Activated T-cell treated with anti-CD3 and anti-CD28 coated beads, Interleukin-2, amount 50 U/mL, for 24 hours (primary cell): ENCODE results near the gene MSANTD1.
A peak's percentile ranks its signal among the peaks of the same experiment; 100 is the strongest.

Source experiments
- DNase-seq: peaks from one replicate; pipeline ENCODE4 v3.0.0-alpha.2; 2020
- H3K27ac Mint-ChIP-seq: 2 replicates; pipeline ENCODE4 v1.8.0; 2020; ENCODE audit warnings: mild to moderate bottlenecking, mixed read lengths
- H3K27me3 Mint-ChIP-seq: 2 replicates; pipeline ENCODE4 v1.8.0; 2020; ENCODE audit warnings: mixed read lengths
- H3K36me3 Mint-ChIP-seq: 2 replicates; pipeline ENCODE4 v1.8.0; 2020; ENCODE audit warnings: low read depth, mixed read lengths
- H3K4me1 Mint-ChIP-seq: 2 replicates; pipeline ENCODE4 v1.8.0; 2020; ENCODE audit warnings: low read depth, mixed read lengths
- H3K4me3 Mint-ChIP-seq: 2 replicates; pipeline ENCODE4 v1.8.0; 2020; ENCODE audit warnings: mild to moderate bottlenecking, moderate library complexity, mixed read lengths
- H3K9me3 Mint-ChIP-seq: 2 replicates; pipeline ENCODE4 v1.8.0; 2020; ENCODE audit warnings: mixed read lengths

MSANTD1 gene

DNA sequence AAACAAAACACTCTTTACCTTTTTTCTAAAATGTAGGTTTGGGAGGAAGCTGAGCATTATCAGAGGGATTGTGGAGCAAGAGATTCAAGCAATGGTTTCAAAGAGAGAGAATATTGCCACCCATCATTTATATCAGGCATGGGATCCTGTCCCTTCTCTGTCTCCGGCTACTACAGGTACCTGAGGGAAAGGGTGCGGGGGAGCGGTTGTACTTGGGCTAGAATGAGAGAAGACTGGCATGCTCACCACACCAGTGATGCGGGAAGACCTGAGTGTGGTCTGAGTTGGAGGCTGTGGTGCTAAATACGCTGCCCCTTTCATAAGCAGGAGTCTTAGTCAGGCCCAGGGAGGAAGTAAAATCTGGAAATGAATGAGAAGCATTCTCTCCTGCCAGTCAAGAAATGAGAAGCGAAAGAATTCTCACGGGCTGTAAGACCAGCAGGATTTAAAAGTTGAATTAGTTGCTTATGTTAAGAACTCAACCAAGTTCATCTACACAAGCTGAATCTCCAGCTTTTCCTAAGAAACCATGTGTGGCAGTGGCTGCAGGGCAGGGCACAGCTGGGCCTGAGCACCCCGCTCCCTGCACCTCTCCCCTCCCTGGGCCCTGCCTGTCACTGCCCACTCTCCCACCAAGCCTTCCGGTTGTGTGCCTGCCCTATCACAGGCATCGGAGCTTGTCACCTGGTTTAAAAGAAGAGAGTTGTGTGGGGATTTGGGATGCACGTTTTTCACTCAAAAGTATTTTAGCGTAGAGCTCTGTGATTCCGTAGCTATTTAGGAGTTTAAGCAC lies 24.8 kb upstream of the MSANTD1 start:
- H3K36me3 Mint-ChIP-seq = peaks cover 91% of the 10 kb centered on the region
- no peaks in the 10 kb centered on the region for H3K9me3 Mint-ChIP-seq
- H3K4me3 Mint-ChIP-seq = no peak overlapping the region
- H3K27me3 Mint-ChIP-seq = no peaks in the 10 kb centered on the region
- H3K27ac Mint-ChIP-seq = no peak overlapping the region
- no peaks in the 10 kb centered on the region for H3K4me1 Mint-ChIP-seq
- DNase-seq = no peak

DNA sequence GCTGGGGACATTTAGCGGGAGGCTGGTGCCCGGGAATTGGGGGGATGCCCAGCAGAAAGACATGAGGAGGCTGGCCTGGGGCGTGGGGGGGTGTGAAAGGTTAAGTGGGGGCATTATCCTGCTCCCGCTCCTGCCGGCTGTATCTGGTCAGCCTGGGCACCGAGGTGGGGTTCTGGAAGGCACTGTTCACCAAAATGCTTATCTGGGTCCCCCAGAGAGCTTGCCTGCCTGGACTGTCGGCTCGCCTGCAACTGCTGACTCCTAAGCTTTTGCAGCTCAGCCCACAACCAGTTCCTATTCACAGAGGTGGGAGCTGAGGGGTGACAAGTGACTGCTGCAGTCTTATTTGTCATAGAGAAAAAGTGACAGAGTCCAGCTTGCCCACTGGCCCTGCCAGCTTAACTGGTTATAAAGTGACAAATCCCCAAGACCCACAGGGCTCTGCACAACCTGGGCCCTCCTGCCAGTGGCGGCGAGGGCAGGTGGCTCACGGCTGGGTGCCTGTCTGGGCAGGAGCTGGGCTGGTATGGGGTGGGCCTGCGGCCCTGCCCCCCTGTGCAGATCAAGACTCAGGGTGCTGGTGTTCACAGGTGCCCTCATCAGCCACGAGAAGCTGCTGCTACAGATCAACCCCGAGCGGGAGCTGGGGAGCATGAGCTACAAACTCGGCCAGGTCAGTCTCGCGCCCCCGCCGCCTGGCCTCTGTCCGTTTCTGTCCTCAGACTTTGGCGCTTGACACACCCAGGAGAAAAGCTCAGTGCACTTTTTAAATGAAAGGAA lies 23.7 kb upstream of the MSANTD1 start:
- no peak overlapping the region for H3K27ac Mint-ChIP-seq
- H3K4me3 Mint-ChIP-seq = no peak overlapping the region
- H3K36me3 Mint-ChIP-seq = peaks cover 91% of the 10 kb centered on the region
- H3K9me3 Mint-ChIP-seq = no peaks in the 10 kb centered on the region
- no peaks in the 10 kb centered on the region for H3K4me1 Mint-ChIP-seq
- DNase-seq = no peak
- no peaks in the 10 kb centered on the region for H3K27me3 Mint-ChIP-seq

DNA sequence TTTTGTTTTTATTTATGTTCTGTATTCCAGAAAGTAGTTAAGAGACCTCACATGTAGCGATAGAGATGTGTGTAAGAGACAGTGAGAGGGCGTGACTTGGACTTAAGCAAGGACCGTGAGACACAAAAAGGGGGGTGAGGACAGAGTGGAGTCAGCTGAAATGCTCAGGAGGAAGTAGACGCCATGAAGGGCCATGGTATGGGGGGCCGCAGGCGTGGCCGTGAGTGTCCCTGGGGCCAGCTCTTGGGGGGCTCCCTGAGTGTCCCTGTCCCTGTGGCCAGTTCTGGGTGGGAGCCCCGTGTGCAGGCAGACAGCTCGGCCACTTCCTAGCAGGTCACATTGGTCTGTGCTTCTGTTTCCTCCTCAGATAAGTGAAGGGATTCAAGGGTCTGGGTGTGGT lies 23.0 kb upstream of the MSANTD1 start:
- H3K4me1 Mint-ChIP-seq = no peaks in the 10 kb centered on the region

DNA sequence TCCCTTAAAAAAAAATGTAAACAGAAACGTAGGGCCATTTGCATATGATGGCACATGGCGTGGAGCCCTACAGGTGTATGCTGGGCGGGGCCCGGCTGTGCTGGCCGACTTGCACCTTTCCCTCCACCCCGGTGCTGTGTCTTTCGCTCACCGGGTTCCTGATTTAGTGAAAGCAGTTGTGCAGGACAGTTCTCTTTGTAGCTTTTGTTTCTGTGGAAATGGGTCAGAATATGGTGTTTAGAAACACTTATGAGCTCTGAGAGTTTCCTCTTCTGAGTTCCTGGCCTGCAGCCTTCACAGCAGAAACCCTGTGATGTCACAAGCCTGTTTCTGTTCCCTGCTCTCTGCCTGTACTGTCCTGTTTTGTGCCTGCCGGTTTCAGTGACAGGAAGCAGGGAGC lies 22.5 kb upstream of the MSANTD1 start:
- no peaks in the 10 kb centered on the region for H3K27me3 Mint-ChIP-seq
- H3K4me1 Mint-ChIP-seq = peaks cover under 1% of the 10 kb centered on the region
- no peak overlapping the region for H3K27ac Mint-ChIP-seq
- no peak for DNase-seq
- H3K9me3 Mint-ChIP-seq = no peaks in the 10 kb centered on the region
- H3K36me3 Mint-ChIP-seq = peaks cover 91% of the 10 kb centered on the region
- H3K4me3 Mint-ChIP-seq = no peak overlapping the region

More for the DNA sequence above, 23.0 kb upstream of the MSANTD1 start:
- H3K36me3 Mint-ChIP-seq = peaks cover 91% of the 10 kb centered on the region
- no peak overlapping the region for H3K4me3 Mint-ChIP-seq
- no peak overlapping the region for H3K27ac Mint-ChIP-seq
- H3K9me3 Mint-ChIP-seq = no peaks in the 10 kb centered on the region
- no peak for DNase-seq
- no peaks in the 10 kb centered on the region for H3K27me3 Mint-ChIP-seq

DNA sequence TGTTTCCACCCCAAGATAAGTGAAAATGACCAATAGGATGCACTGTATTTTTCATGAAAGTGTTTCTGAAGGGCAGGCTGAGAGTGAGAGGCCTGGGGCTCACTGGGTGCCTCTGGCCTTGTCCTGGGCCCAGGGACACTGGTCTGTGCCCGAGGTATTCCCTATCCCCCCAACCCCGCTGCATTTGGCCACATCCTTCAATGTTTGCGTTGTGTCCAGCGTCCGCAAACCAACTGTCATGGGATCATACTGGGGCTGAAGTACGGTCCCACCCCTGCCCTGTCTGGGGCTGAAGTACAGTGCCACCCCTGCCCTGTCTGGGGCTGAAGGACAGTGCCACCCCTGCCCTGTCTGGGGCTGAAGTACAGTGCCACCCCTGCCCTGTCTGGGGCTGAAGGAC lies 22.0 kb upstream of the MSANTD1 start:
- H3K4me1 Mint-ChIP-seq = peaks cover 3% of the 10 kb centered on the region
- H3K36me3 Mint-ChIP-seq = peaks cover 91% of the 10 kb centered on the region
- no peaks in the 10 kb centered on the region for H3K27me3 Mint-ChIP-seq
- no peaks in the 10 kb centered on the region for H3K9me3 Mint-ChIP-seq
- H3K4me3 Mint-ChIP-seq = no peak overlapping the region
- H3K27ac Mint-ChIP-seq = no peak overlapping the region
- DNase-seq = no peak

DNA sequence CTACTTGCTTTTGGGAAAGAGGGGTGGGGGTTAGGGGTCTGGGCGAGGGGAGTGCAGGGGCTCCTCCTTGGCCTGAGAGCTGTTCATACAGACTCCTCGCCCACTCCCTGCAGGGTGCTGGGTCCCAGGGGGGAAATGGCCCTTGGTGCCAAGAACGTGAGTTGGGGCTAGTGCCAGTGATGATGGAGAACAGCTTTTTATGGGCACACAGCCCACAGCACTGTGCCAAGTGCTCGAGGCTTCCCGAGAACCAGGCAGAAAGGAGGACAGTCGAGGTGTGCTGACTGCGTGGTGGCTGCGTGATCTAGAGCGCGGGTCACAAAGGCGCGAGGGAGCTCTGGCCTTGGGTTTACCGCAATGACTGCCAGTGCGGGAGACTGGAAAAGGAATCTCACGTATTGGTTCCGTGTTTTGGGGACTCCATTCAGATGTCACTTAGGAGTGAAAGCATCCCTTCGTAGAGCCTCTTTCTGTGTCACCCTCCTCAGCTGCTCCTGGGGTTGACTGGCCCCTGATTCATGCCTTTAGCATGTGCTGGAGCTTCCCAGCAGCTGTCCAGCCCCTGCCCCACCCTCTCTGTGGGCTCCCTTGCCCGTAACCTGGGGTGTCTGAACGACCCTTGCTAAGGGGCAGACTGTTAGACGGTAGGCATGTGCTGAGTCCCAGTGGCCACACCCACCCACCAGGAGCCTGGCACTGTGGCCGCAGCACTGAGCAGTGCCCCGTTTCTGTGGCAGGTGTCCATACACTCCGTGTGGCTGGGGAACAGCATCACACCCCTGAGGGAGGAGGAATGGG lies 20.9 kb upstream of the MSANTD1 start:
- no peaks in the 10 kb centered on the region for H3K9me3 Mint-ChIP-seq
- peaks cover 3% of the 10 kb centered on the region for H3K4me1 Mint-ChIP-seq
- no peak for DNase-seq
- H3K27me3 Mint-ChIP-seq = no peaks in the 10 kb centered on the region
- peaks cover 90% of the 10 kb centered on the region for H3K36me3 Mint-ChIP-seq
- H3K4me3 Mint-ChIP-seq = no peak overlapping the region
- no peak overlapping the region for H3K27ac Mint-ChIP-seq

DNA sequence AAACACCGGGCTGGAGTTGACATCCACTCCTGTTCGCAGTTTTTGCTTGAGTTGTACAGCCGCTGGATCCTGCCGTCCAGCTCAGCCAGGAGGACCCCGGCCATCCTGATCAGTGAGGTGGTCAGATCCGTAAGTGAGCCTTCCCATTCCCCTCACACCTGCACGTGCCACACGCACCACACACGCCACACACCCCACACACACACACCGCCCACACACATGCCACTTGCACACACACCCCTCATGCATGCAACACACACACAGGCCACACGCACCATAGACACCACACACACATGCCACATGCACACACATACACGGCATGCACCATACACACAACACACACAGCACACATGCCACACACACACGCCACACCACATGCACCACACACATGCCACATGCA lies 20.1 kb upstream of the MSANTD1 start:
- no peak for DNase-seq
- no peaks in the 10 kb centered on the region for H3K9me3 Mint-ChIP-seq
- H3K27ac Mint-ChIP-seq = peak overlapping the region; percentile 5
- no peak overlapping the region for H3K4me3 Mint-ChIP-seq
- H3K36me3 Mint-ChIP-seq = peaks cover 90% of the 10 kb centered on the region
- no peaks in the 10 kb centered on the region for H3K27me3 Mint-ChIP-seq
- H3K4me1 Mint-ChIP-seq = peaks cover 3% of the 10 kb centered on the region

DNA sequence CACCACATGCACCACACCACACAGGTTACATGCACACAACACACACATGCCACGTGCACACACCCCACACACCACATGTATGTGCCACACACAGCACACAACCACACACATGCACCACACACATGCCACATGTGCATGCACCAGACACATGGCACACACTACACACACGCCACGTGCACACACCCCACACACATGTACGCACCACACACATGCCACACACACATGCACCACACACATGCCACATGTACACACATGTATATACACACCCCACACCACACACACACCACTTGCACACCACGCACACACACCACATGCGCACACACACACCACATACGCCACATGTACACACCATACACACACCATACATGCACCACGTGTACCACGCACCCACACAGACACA lies 19.6 kb upstream of the MSANTD1 start:
- Mint-ChIP-seq H3K4me3 (no peak overlapping the region), H3K36me3 (peaks cover 90% of the 10 kb centered on the region), H3K27ac (no peak overlapping the region), H3K9me3 (no peaks in the 10 kb centered on the region), H3K4me1 (peaks cover 3% of the 10 kb centered on the region), H3K27me3 (no peaks in the 10 kb centered on the region)
- no peak for DNase-seq

DNA sequence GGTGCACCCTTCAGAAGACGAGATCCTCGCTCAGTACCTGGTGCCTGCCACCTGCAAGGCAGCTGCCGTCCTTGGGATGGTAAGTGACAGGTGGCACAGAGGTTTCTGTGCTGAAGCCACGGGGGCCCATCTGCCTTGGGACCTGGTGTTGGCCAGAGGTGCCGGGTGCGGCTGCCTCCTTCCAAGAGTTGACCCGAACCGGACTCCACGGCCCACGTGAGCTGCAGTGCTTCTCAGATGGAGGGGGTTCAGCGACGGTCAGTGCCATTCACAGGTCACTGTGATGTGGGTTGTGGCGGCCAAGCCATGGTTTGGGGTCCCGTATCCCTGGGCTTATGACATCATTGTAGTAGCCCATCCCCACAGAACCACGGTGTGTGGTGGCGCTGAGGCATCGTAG lies 19.0 kb upstream of the MSANTD1 start:
- peaks cover 90% of the 10 kb centered on the region for H3K36me3 Mint-ChIP-seq

DNA sequence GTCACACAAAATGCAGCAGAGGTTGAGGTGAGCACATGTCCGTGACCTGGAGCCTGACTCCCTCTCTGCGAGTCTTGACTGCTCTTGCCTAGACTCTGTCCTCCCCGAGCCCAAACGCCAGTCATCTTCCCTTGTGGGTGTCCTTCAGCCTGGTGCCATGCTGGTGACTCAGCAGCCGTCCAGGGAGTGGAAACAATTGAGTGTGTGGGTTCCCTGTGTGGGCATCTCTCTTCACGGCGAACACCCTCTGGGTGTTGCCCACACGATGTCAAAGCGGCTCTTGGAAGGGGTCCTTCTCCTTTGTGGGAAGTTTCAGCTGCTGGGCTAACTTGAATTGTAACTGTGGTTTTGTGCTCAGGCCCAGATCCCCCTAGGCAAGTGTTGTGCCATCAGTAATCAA lies 17.5 kb upstream of the MSANTD1 start:
- Mint-ChIP-seq H3K4me3 (no peak overlapping the region), H3K27me3 (no peaks in the 10 kb centered on the region), H3K9me3 (no peaks in the 10 kb centered on the region), H3K27ac (peak overlapping the region; percentile 76), H3K36me3 (peaks cover 90% of the 10 kb centered on the region), H3K4me1 (peaks cover 3% of the 10 kb centered on the region)
- DNase-seq = no peak

More for the DNA sequence above, 19.0 kb upstream of the MSANTD1 start:
- H3K4me3 Mint-ChIP-seq = no peak overlapping the region
- H3K4me1 Mint-ChIP-seq = peaks cover 3% of the 10 kb centered on the region
- H3K27ac Mint-ChIP-seq = no peak overlapping the region
- no peak for DNase-seq
- no peaks in the 10 kb centered on the region for H3K9me3 Mint-ChIP-seq
- H3K27me3 Mint-ChIP-seq = no peaks in the 10 kb centered on the region

DNA sequence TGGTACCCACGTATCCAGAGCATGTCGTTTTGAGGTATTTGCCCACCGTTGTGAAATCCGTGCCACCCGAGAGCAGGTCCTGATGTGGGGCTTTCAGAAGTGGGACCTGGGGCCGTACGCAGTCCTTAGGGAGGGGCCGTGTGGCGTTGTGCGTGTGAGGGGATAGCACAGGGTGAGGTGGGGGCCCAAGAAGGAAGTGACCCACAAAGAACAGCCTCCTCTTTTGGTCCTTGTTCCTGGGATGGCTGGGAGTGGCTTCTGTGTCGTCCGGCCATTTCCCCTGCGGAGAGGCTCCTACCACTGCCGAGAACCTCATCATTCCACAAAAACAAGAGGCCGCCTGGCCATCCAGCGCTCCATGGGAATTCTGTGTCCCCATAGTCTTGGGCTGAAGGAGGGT lies 17.0 kb upstream of the MSANTD1 start:
- Mint-ChIP-seq H3K4me1 (peaks cover 3% of the 10 kb centered on the region), H3K4me3 (no peak overlapping the region), H3K36me3 (peaks cover 87% of the 10 kb centered on the region), H3K27me3 (no peaks in the 10 kb centered on the region), H3K9me3 (no peaks in the 10 kb centered on the region), H3K27ac (no peak overlapping the region)
- DNase-seq = no peak

DNA sequence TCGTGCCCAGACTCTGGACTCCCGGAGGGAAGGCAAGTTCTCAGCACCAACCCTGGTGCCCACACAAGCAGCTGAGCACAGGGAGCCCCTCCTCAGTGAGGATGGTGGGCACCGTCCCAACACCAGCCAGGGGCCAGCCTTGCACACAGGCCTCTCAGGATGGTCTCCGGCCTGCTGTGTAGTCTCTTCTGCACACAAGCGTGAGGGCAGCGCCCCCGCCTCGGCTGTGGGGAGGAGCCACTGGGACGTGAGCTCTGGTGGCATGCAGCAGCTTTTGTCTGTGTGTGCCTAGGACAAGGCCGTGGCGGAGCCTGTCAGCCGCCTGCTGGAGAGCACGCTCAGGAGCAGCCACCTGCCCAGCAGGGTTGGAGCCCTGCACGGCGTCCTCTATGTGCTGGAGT lies 16.1 kb upstream of the MSANTD1 start:
- H3K36me3 Mint-ChIP-seq = peaks cover 94% of the 10 kb centered on the region

DNA sequence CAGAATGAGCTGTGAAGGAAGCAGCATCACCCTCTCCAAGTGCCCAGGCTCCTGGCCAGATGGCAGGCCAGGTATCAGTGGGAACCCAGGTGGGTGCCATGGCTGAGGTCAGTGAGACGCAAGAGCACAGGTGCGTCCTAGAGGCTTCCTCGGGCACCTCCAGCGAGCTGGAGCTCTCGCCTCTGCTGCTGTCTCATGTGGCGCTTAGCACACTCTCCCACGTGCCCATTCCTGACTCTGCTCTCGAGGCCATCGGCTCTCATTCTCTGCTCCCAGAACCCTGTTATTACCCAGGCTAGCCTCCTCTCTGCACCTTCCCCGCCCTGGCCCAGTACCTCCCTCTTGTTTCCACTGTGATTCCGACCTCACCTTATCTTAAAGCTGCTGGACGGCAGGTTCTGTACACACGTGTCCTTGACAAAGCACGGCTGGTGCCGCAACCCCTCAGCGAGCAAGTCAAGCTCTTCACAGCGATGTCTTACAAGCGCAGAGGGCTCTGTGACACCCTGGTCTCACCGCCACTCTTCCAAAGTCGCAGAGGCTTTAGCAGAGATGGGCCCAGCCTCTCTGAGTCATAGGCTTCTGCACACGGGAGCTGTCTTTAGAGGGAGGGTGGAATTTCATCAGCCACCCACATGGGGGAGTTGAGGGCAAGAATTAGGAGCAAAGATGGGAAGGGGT lies 15.4 kb upstream of the MSANTD1 start:
- H3K36me3 Mint-ChIP-seq = peaks cover 93% of the 10 kb centered on the region
- no peaks in the 10 kb centered on the region for H3K9me3 Mint-ChIP-seq
- no peaks in the 10 kb centered on the region for H3K27me3 Mint-ChIP-seq
- H3K4me3 Mint-ChIP-seq = no peak overlapping the region
- DNase-seq = no peak
- no peak overlapping the region for H3K27ac Mint-ChIP-seq
- H3K4me1 Mint-ChIP-seq = peaks cover 3% of the 10 kb centered on the region

More for the DNA sequence above, 16.1 kb upstream of the MSANTD1 start:
- Mint-ChIP-seq H3K27me3 (no peaks in the 10 kb centered on the region), H3K9me3 (no peaks in the 10 kb centered on the region), H3K4me1 (peaks cover 3% of the 10 kb centered on the region), H3K4me3 (no peak overlapping the region), H3K27ac (no peak overlapping the region)
- no peak for DNase-seq
